Spleen (tissue), 7 donors: ENCODE data around the gene TNRC18.
"Not testable (repeated sequence)": the region's sequence is repeated elsewhere in the genome, so short reads cannot be mapped to it uniquely, and the experiment has no call there.

Experiments used
- POLR2A ChIP-seq, 3 donors: fragments of 450-650 bp; IDR thresholded peaks; one replicate each; pipeline ENCODE4 v1.5.1; 2017; ENCODE audit warnings: antibody characterized with exemption in 3 of 3, mild to moderate bottlenecking in 1 of 3
- TF ChIP-seq, protein P1 (sequence below), 11 experiments: fragments of 200-600 bp in 7 of 11; fragments of 450-650 bp in 4 of 11; sonication (generic) in 4 of 11; IDR thresholded peaks in 8 of 11; conservative IDR thresholded peaks in 3 of 11; 1 replicate in 7 of 11; 2 replicates in 4 of 11; pipeline versions ENCODE4 v1.4.0 to v1.8.0; 2016 to 2021; ENCODE audit warnings: antibody characterized with exemption in 11 of 11, inconsistent platforms in 4 of 11, mild to moderate bottlenecking in 1 of 11
- donor health status: DM: no; HTN: no; CAD: no; lungs with moderate emphysema.
- donor health status: DM: no; HTN: no; CAD: no.
- donor health status: DM: no; HTN: no; CAD: no.

DNA sequence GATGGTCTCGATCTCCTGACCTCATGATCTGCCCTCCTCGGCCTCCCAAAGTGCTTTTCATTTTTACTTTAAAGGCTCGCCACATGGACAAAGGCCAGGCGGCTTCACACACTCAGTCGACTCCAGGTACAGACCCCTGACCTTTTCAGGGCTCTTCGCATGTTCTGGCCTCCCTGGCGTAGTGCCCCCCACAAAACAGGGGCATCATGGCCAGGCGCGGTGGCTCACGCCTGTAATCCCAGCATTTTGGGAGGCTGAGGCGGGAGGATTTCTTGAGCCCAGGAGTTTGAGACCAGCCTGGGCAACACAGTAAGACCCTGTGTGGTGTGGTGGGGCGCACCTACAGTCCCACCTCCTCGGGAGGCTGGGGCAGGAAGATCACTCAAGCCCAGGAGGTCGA, 48.0 kb upstream of the TNRC18 start:
- TF ChIP-seq, protein P1, sequence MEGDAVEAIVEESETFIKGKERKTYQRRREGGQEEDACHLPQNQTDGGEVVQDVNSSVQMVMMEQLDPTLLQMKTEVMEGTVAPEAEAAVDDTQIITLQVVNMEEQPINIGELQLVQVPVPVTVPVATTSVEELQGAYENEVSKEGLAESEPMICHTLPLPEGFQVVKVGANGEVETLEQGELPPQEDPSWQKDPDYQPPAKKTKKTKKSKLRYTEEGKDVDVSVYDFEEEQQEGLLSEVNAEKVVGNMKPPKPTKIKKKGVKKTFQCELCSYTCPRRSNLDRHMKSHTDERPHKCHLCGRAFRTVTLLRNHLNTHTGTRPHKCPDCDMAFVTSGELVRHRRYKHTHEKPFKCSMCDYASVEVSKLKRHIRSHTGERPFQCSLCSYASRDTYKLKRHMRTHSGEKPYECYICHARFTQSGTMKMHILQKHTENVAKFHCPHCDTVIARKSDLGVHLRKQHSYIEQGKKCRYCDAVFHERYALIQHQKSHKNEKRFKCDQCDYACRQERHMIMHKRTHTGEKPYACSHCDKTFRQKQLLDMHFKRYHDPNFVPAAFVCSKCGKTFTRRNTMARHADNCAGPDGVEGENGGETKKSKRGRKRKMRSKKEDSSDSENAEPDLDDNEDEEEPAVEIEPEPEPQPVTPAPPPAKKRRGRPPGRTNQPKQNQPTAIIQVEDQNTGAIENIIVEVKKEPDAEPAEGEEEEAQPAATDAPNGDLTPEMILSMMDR (IDR thresholded peaks at IDR 0.05 in 8 of 11, conservative IDR thresholded peaks at IDR 0.05 in 3 of 11) = not testable (repeated sequence)
- not testable (repeated sequence) for TF ChIP-seq POLR2A (IDR thresholded peaks at IDR 0.05)
